ENCODE data around the gene SELL.

- TF ChIP-seq CTCF (IDR thresholded peaks at IDR 0.05) = no peak
- no peak for TF ChIP-seq POLR2A (IDR thresholded peaks at IDR 0.05)
Measured at GRCh38 chr1:169729991-169730390, 18.6 kb upstream of the SELL start.
